ENCODE data around the gene CHCHD3.

DNA sequence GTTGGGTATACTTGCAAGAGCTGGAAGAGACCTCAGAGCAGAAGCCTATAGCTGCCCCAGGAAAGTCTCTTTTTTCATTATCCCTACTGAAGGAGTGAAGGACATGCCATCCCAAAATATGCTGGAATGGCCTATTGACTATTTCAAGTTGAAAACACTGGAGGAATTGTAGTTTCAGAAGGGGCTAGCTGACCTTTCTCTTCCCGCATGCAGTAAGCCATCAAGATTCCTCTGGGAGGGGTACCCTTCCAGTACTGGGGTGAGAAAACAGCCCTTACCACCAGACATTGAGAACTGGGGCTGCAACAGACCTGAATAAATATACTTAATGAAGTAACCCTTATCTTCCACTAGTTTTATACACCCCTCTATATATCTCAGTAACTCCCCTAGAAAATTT lies 41.7 kb downstream of the CHCHD3 start:
- TF ChIP-seq, protein P1, sequence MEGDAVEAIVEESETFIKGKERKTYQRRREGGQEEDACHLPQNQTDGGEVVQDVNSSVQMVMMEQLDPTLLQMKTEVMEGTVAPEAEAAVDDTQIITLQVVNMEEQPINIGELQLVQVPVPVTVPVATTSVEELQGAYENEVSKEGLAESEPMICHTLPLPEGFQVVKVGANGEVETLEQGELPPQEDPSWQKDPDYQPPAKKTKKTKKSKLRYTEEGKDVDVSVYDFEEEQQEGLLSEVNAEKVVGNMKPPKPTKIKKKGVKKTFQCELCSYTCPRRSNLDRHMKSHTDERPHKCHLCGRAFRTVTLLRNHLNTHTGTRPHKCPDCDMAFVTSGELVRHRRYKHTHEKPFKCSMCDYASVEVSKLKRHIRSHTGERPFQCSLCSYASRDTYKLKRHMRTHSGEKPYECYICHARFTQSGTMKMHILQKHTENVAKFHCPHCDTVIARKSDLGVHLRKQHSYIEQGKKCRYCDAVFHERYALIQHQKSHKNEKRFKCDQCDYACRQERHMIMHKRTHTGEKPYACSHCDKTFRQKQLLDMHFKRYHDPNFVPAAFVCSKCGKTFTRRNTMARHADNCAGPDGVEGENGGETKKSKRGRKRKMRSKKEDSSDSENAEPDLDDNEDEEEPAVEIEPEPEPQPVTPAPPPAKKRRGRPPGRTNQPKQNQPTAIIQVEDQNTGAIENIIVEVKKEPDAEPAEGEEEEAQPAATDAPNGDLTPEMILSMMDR (conservative IDR thresholded peaks at IDR 0.05; ENCODE audit: low read depth, low read length): no peak
- TF ChIP-seq EZH2 (IDR thresholded peaks at IDR 0.05; ENCODE audit: low read length, unreplicated experiment) (no peak), EZH2phosphoT487 (IDR thresholded peaks at IDR 0.05; ENCODE audit: borderline replicate concordance, low read length) (no peak)
